SKM-1 (cell line): ENCODE results near the gene RBM24.

Source experiments
- DNase-seq: peaks from one replicate; lab custom pipeline; 2025; ENCODE audit not compliant: unreplicated experiment; lab: John Stamatoyannopoulos, UW

RBM24 gene

DNA sequence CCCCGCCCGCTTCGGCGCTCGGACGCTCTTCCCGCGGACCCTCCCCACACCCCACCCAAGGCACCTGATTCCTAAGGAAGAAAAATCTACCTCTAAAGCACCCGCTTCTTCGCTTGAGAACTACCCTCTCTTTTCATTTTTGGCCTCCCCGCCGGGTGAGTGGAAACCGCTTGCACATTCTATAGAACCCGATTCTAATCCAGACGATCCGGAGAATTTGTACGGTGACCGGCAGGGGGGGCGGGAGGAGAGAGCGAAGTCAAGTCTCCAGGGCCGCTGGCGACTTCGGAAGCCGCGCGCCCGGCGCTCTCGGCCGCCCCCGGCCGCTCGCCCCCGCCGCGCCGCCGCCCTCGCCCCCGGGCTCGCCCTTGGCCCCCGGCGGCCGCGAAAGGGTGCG, at the start of gene RBM24:
TSS of gene RBM24 (plus strand) at position 262 of the 397 bp plus-strand sequence. CDS start 221 bp downstream, outside the sequence.
- DNase-seq, result peak; percentile 51

GRCh38 chr6:17233531-17233930, 47.6 kb upstream of the RBM24 start:
- DNase-seq, result no peak

GRCh38 chr6:17237246-17237645, 43.9 kb upstream of the RBM24 start:
- DNase-seq, result no peak

- DNase-seq, result no peak
Measured at GRCh38 chr6:17239260-17239659, 41.9 kb upstream of the RBM24 start.

GRCh38 chr6:17240803-17241500, 40.2 kb upstream of the RBM24 start:
- DNase-seq, result no peak

- no peak for DNase-seq
Measured at GRCh38 chr6:17242087-17242486, 39.1 kb upstream of the RBM24 start.

- no peak for DNase-seq
Measured at GRCh38 chr6:17250237-17250636, 30.9 kb upstream of the RBM24 start.

DNA sequence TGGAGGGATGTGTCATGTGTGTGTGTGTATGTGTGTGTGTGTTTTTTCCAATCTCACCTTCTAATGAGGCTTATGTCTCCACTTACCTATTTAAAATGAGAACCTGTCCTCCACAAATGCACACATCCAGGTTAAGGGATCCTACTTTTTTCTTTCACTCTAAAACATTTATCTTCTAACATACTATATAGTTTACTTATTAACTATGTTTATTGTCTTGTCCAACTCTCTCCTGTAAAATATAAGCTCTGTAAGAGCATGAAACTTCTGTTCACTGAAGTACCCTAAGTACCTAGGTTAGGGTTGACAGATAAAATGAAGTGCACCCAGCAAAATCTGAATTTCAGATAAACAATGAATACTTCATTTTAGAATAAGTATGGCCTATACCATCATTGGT, 29.2 kb upstream of the RBM24 start:
- DNase-seq, result no peak

DNA sequence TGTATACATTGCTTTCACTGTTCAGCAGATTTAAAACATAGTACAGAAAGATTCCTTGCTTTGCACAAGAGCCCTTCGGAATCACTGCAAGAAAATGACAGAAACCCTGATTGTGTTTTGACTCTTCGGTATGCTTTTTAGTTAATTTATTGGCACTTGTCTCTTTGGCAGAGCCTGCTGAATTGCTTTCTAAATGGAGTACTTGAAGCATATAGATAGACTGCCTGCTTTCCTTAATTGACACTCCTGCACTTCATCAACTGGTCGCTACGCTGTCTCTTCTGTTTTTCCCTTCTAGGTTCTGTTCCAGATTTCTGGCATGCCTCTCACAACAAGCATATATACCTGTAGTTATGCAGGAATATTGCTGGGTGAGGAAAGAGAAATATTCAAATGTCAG, 22.4 kb upstream of the RBM24 start:
- DNase-seq, result no peak

DNA sequence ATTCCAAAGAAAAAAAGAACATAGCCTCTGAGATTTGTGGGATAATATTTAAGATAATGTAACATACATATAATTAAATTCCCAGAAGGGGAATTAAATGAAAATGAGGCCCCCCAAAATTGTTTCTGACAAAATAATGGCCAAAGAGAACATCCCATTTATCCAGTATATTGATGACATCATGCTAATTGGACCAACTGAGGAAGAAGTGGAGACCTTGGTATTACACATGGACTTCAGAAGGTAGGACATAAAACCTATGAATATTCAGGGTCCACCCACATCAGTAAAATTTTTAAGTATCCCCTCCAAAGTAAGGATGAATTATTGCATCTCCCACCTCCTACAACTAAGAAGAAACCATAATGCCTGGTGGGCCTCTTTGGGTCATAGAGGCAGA, 15.6 kb upstream of the RBM24 start:
- no peak for DNase-seq

DNA sequence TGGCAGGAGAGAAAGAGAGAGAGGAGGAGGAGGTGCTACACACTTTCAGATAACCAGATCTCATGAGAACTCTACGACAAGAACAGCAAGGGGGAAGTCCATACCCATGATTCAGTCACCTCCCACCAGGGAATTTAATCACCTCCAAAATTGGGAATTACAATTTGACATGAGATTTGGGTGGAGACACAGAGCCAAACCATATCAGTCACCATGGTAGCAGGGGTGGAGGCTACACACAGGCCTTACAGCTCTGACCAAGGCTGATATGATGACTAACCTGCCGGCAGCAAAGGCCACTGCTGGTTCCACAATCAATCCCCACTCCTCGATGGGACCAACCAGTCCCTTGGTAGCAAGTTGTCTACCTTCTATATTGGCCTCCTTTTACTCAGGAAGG, 13.6 kb upstream of the RBM24 start:
- DNase-seq, result no peak

DNA sequence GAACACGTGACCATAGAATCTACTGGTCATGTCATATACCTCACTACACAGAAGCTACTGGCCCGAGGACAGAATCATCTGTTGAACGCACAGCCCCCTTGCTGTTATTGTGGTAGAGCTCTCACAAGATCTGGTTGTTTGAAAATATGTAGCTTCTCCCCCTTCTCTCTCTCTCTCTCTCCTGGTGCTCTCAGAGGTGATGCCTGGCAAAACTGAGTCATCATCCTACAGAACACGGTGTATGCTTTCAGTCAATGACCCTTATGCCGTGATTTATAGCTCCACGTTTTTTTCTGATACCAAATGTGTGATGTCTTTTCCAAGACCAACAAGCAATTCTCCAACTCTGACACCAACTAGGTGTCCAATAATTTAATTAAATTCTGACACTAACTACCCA, 13.0 kb upstream of the RBM24 start:
- DNase-seq, result no peak

DNA sequence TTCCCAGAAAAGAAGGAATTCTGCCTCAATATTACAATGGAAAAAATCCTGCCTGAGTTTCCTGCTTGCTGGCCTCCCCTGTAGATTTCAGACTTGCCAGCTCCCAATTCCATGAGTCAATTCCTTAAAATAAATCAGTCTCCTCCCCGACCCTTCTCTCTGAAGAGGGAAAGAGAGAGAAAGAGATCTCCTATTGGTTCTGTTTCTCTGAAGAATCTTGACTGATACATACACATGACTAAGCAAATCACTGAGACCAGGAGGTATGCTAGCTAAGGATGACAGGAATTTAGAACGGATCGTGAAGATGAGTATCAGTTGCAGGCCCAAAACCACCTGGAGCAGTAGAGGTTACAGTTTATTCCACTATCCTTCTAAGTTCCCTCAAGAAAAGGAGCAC, 11.3 kb upstream of the RBM24 start:
- no peak for DNase-seq

GRCh38 chr6:17271628-17272027, 9.5 kb upstream of the RBM24 start:
- DNase-seq, result no peak

- no peak for DNase-seq
Measured at GRCh38 chr6:17276766-17277165, 4.4 kb upstream of the RBM24 start.

DNA sequence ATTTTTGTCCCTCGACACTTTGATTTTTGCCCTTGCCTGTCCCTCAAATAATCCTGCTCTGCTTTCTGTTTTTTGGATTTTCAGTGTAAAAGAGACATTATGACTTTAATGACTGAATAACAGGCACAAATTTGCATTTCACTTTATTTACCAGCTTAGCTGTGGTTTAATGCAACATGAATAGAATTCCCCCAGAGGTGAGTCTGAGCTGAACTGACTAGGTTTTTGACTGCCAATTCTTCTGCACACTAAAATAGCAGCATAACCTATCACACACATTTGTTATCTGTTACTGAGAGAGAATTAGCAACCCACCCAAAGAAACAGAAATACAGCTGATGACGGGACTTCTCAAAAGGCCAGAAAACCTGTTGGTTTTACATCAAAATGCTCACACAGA, 3.9 kb upstream of the RBM24 start:
- no peak for DNase-seq

GRCh38 chr6:17278289-17279063, 2.7 kb upstream of the RBM24 start:
- no peak for DNase-seq

DNA sequence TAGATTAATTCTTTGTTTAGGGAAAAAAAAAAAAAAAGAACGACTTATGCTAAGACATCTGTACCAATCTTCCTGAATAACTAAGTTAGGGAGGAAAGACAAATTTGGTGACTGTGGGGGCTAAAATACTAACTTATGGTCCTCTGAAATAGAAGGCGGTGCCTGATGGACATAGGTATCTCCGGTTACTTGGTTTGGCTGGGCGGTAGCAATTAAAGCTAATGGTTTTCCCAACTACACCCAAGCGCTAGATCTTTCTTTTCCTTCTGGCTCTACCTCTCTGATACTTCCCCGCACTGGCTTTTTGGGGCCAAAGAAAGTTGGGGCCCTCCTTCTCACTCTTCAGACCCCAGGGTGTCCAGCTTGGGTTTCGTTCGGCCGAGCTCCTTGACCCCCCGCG, 1.0 kb upstream of the RBM24 start:
- no peak for DNase-seq

DNA sequence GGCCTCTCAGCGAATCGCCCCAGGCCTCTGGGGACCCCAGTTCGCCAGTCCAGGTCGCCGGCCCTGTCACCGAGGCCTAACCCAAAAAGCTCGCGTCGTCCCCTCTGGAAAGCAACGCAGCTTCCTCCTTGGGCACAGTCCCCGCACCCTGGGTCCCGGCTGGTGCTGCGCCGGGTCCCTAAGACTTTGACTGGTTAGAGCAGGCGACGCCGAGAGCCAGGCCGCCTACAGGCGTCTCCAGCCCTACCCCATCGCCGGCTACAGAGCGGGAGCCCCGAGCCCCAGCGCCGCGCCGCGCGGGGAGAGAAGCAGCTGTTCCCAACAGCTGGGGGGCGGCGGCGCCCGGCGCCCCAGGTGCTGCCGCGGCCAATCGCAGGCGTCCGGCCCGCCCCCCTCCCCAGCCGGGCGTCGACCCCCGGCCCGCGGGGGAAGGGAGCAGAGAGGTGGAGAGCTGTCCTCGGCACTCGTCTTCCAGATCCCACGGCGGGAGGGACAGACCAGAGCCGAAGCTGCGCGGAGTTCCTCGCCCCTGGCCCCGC, 540 bp upstream of the RBM24 start:
- no peak for DNase-seq

DNA sequence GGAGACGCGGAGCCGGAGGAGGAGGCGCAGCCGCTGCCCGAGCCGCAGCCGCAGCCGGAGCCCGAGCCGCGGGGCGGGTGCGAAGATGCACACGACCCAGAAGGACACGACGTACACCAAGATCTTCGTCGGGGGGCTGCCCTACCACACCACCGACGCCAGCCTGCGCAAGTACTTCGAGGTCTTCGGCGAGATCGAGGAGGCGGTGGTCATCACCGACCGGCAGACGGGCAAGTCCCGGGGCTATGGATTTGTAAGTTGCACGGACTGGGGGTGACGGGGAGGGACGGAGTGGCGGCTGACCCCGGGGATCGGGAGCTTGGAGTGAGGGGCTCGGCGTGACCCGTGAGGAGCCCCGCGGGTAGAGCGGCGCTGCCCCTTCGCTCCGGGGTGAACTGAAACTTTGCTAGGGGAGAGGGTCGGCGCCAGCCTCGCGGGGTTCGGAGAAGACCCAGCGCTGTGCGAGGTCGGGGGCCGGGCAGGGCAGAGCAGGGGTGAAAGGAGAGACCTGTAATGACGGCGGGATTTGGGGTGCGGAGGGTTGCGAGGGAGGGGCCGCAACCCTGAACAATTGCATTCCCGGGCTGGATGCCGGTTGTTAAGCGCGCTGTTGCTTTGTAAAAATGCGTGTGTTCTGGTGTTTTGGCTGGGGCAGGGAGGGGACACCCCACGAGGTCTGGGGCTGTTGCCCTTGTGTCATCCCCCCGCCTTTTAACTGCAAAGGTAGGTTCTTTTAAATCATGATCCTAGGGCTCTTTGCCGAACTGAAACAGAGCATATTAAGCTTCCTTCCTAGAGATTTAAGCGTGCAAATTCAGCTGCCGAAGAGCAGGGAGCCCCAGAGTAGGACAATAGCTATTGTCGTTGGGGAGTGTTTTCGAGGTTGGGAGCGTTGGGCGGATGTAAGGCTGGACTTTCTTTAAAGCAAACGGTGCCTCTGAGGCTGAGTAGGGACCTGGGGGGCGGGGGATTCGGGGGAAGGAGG, 628 bp downstream of the RBM24 start:
- DNase-seq, result no peak

- no peak for DNase-seq
Measured at GRCh38 chr6:17283074-17283473, 1.9 kb downstream of the RBM24 start.
